Fibroblast of villous mesenchyme (primary cell): ENCODE measurements around the gene KRT2. TPM values are rescaled to one million over a fixed set of nuclear protein-coding genes. Genes with fewer than 3 reads are reported as not detected.

Source experiments
- DNase-seq: peaks from one replicate; pipeline ENCODE4 v3.0.0-alpha.2; 2010; ENCODE audit warnings: low read depth
- H3K4me3 ChIP-seq: 2 replicates; pipeline ENCODE4 v1.5.1; 2011; ENCODE audit warnings: low read depth, mild to moderate bottlenecking, low read length
- total RNA-seq: library from RNA; depleted of rRNA; stranded (reverse); fragments of >200 nt; gene quantifications from 2 replicates; pipeline ENCODE4 v1.2.3, GENCODE V29; 2012
- TF ChIP-seq, protein P1 (sequence below): IDR thresholded peaks from 2 replicates; pipeline ENCODE4 v1.5.1; 2012; ENCODE audit warnings: low read depth, mild to moderate bottlenecking, low read length; ENCODE audit not compliant: insufficient read depth

Gene KRT2
- total RNA-seq, 1 donor: not detected

DNA sequence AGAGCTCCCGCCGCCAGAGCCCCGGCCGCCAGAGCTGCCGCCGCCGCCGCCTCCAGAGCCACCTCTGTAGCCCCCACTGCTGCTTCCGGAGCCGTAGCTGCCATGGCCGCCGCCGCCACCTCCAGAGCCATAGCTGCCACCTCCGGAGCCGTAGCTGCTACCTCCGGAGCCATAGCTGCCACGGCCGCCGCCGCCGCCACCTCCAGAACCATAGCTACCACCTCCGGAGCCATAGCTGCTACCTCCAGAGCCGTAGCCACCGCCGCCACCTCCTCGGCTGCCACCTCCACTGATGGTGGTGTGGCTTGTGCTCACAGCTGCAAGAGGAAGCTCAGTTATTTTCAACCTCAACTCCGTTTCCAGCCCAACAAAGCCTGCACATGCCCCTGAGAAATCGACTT lies 23.3 kb upstream of the KRT2 start:
- no peak overlapping the region for H3K4me3 ChIP-seq
- no peak for DNase-seq
- TF ChIP-seq, protein P1, sequence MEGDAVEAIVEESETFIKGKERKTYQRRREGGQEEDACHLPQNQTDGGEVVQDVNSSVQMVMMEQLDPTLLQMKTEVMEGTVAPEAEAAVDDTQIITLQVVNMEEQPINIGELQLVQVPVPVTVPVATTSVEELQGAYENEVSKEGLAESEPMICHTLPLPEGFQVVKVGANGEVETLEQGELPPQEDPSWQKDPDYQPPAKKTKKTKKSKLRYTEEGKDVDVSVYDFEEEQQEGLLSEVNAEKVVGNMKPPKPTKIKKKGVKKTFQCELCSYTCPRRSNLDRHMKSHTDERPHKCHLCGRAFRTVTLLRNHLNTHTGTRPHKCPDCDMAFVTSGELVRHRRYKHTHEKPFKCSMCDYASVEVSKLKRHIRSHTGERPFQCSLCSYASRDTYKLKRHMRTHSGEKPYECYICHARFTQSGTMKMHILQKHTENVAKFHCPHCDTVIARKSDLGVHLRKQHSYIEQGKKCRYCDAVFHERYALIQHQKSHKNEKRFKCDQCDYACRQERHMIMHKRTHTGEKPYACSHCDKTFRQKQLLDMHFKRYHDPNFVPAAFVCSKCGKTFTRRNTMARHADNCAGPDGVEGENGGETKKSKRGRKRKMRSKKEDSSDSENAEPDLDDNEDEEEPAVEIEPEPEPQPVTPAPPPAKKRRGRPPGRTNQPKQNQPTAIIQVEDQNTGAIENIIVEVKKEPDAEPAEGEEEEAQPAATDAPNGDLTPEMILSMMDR: no peak

GRCh38 chr12:52674433-52674775 lies 22.4 kb upstream of the KRT2 start:
- H3K4me3 ChIP-seq: no peak overlapping the region
- TF ChIP-seq, protein P1: no peak
- no peak for DNase-seq

DNA sequence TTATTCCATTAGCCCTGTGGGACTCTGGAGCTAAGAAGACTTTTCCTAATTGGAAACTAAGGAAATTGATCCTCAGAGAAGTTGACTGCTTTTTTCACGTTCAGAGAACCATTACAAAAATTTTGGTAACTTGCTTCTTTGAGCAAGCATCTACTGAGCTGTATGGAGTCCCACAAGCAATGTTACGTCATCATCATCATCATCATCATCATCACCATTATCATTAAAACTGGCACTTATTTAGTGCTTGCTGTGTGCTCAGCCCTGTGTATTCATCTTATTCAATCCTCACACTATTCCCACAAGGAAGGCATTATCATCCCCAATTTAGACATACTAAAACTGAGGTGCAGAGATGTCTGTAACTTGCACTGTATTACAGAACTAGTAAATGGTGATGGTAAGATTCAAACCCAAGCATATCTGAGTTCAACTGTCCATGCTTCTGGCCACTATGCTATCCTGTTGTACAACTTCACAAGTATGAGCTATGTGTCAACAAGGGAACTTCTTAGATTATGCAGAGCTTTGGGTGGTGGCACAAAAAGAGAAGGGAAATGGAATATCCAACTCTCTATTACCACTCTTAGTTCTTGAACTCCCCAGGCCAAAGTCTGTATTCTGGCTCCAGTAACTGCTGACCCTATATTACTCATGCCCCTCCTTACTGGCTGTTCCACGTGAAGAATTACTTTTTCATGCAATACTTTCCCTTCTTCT lies 21.9 kb upstream of the KRT2 start:
- TF ChIP-seq, protein P1: no peak
- DNase-seq: no peak
- H3K4me3 ChIP-seq: no peak overlapping the region

- TF ChIP-seq, protein P1: no peak
- H3K4me3 ChIP-seq: no peak overlapping the region
- DNase-seq: no peak
These were observed 21.2 kb upstream of the KRT2 start for GRCh38 chr12:52673217-52673616.

- no peak overlapping the region for H3K4me3 ChIP-seq
- DNase-seq: no peak
- TF ChIP-seq, protein P1: no peak
These were observed 20.4 kb upstream of the KRT2 start for GRCh38 chr12:52672321-52672933.

GRCh38 chr12:52670961-52671360 lies 18.9 kb upstream of the KRT2 start:
- TF ChIP-seq, protein P1: no peak
- DNase-seq: no peak
- H3K4me3 ChIP-seq: no peak overlapping the region
